Osteocyte (in vitro differentiated cells): ENCODE measurements around the gene NKX3-2. TPM values are rescaled to one million over a fixed set of nuclear protein-coding genes. Genes with fewer than 3 reads are reported as not detected.

Source experiments
- DNase-seq: peaks from one replicate; pipeline ENCODE4 v3.0.0; 2021; ENCODE audit warnings: mixed read lengths; ENCODE audit not compliant: unreplicated experiment; ENCODE audit errors: extremely low spot score
- H3K27ac Mint-ChIP-seq: one replicate; pipeline ENCODE4 v1.8.0; 2021; ENCODE audit warnings: mild to moderate bottlenecking, mixed read lengths; ENCODE audit not compliant: unreplicated experiment
- H3K27me3 Mint-ChIP-seq: one replicate; pipeline ENCODE4 v1.8.0; 2021; ENCODE audit warnings: mixed read lengths; ENCODE audit not compliant: unreplicated experiment
- H3K36me3 Mint-ChIP-seq: one replicate; pipeline ENCODE4 v1.8.0; 2021; ENCODE audit warnings: mixed read lengths; ENCODE audit not compliant: unreplicated experiment
- H3K4me1 Mint-ChIP-seq: one replicate; pipeline ENCODE4 v1.8.0; 2021; ENCODE audit warnings: mixed read lengths; ENCODE audit not compliant: unreplicated experiment
- H3K4me3 Mint-ChIP-seq: one replicate; pipeline ENCODE4 v1.8.0; 2021; ENCODE audit warnings: mild to moderate bottlenecking, moderate library complexity, mixed read lengths; ENCODE audit not compliant: unreplicated experiment
- H3K9me3 Mint-ChIP-seq: one replicate; pipeline ENCODE4 v1.8.0; 2021; ENCODE audit warnings: mixed read lengths; ENCODE audit not compliant: unreplicated experiment
- CTCF ChIP-seq: fragments of 200-600 bp; sonication (generic); IDR thresholded peaks from 2 replicates; pipeline ENCODE4 v1.5.0; 2021; ENCODE audit warnings: antibody characterized with exemption, mild to moderate bottlenecking, moderate library complexity
- total RNA-seq: library from RNA; stranded (reverse); gene quantifications from 2 replicates; pipeline ENCODE4 v1.2.1, GENCODE V29; 2021

The NKX3-2 gene
- total RNA-seq, 1 donor from 2014 or later = 2.9 TPM

GRCh38 chr4:13580036-13580435 is 35.7 kb upstream of the NKX3-2 start:
- Mint-ChIP-seq H3K9me3 (no peaks in the 10 kb centered on the region), H3K27me3 (no peaks in the 10 kb centered on the region), H3K36me3 (peaks cover 51% of the 10 kb centered on the region), H3K4me1 (no peaks in the 10 kb centered on the region), H3K27ac (no peak overlapping the region), H3K4me3 (no peak overlapping the region)
- no peak for TF ChIP-seq CTCF
- no peak for DNase-seq

GRCh38 chr4:13577660-13578059 is 33.4 kb upstream of the NKX3-2 start:
- no peaks in the 10 kb centered on the region for H3K9me3 Mint-ChIP-seq
- H3K4me1 Mint-ChIP-seq = no peaks in the 10 kb centered on the region
- TF ChIP-seq CTCF = no peak
- H3K27ac Mint-ChIP-seq = no peak overlapping the region
- H3K4me3 Mint-ChIP-seq = no peak overlapping the region
- H3K27me3 Mint-ChIP-seq = no peaks in the 10 kb centered on the region
- H3K36me3 Mint-ChIP-seq = peaks cover 56% of the 10 kb centered on the region
- DNase-seq = no peak

GRCh38 chr4:13570916-13571315 is 26.6 kb upstream of the NKX3-2 start:
- Mint-ChIP-seq H3K27ac (no peak overlapping the region), H3K36me3 (peaks cover 60% of the 10 kb centered on the region), H3K27me3 (no peaks in the 10 kb centered on the region), H3K4me1 (no peaks in the 10 kb centered on the region), H3K4me3 (no peak overlapping the region), H3K9me3 (no peaks in the 10 kb centered on the region)
- TF ChIP-seq CTCF = no peak
- DNase-seq = no peak

- Mint-ChIP-seq H3K27me3 (no peaks in the 10 kb centered on the region), H3K27ac (no peak overlapping the region), H3K4me3 (no peak overlapping the region), H3K4me1 (no peaks in the 10 kb centered on the region), H3K36me3 (peaks cover 43% of the 10 kb centered on the region), H3K9me3 (no peaks in the 10 kb centered on the region)
- no peak for TF ChIP-seq CTCF
- no peak for DNase-seq
Observed at GRCh38 chr4:13567125-13567524, 22.8 kb upstream of the NKX3-2 start.

GRCh38 chr4:13562876-13563275 is 18.6 kb upstream of the NKX3-2 start:
- Mint-ChIP-seq H3K27ac (no peak overlapping the region), H3K4me1 (peaks cover 7% of the 10 kb centered on the region), H3K4me3 (no peak overlapping the region), H3K27me3 (no peaks in the 10 kb centered on the region), H3K9me3 (no peaks in the 10 kb centered on the region), H3K36me3 (peaks cover 9% of the 10 kb centered on the region)
- DNase-seq = no peak
- TF ChIP-seq CTCF = no peak
